Measurements from ENCODE around the gene RICTOR. TPM values are rescaled to one million over a fixed set of nuclear protein-coding genes. Genes with fewer than 3 reads are reported as not detected.

RICTOR gene
- total RNA-seq, 2 donors from 2014 or later, result 27.6 to 31.8 TPM

DNA sequence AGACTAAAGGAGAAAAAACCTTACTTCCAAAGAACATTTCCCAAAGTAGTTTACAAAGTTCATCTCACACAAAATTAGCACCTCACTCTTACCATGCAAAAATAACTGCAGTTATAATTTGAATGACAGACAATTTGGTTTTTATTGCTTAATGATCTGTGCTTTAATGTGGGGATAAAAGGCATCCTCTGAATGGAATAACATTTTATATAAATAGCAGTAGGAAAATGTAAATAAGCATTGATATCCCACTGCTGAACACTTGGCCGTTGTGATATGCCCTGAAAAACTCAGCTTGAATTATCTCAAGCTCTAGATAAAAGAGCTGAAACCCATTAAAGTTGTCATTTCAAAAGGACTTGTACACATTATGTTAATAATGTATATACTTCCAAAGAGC lies 135.2 kb downstream of the RICTOR start:
- WGBS, 2 experiments (ENCODE audit: insufficient coverage in 1 of 2, insufficient read length in 1 of 2), result 82% methylated on average over 1 of the region's 1 CpG; no CpG with 5 or more reads in 1 of the 2 experiments
- no peak overlapping the region for H3K27ac Mint-ChIP-seq
- Histone ChIP-seq H3K36me3 (ENCODE audit: control insufficient read depth, insufficient read depth, low read length) (peaks cover 22% of the 10 kb centered on the region), H3K27ac (ENCODE audit: low read depth, low read length) (no peak overlapping the region), H3K4me1 (ENCODE audit: control insufficient read depth, insufficient read depth, low read length) (no peaks in the 10 kb centered on the region), H3K27me3 (ENCODE audit: control insufficient read depth, insufficient read depth, low read length, poor library complexity, severe bottlenecking) (no peaks in the 10 kb centered on the region), H3K9ac (ENCODE audit: extremely low read depth, low read length, poor library complexity, severe bottlenecking) (no peak overlapping the region), H3K4me3 (ENCODE audit: low read length) (peak overlapping the region; percentile 46), H3K9me3 (ENCODE audit: control insufficient read depth, low read length) (no peaks in the 10 kb centered on the region)
- no peak overlapping the region for H3K4me3 Mint-ChIP-seq
- no peak for DNase-seq
- TF ChIP-seq, protein P1, sequence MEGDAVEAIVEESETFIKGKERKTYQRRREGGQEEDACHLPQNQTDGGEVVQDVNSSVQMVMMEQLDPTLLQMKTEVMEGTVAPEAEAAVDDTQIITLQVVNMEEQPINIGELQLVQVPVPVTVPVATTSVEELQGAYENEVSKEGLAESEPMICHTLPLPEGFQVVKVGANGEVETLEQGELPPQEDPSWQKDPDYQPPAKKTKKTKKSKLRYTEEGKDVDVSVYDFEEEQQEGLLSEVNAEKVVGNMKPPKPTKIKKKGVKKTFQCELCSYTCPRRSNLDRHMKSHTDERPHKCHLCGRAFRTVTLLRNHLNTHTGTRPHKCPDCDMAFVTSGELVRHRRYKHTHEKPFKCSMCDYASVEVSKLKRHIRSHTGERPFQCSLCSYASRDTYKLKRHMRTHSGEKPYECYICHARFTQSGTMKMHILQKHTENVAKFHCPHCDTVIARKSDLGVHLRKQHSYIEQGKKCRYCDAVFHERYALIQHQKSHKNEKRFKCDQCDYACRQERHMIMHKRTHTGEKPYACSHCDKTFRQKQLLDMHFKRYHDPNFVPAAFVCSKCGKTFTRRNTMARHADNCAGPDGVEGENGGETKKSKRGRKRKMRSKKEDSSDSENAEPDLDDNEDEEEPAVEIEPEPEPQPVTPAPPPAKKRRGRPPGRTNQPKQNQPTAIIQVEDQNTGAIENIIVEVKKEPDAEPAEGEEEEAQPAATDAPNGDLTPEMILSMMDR (conservative IDR thresholded peaks at IDR 0.05), result no peak
- H3K27me3 Mint-ChIP-seq (ENCODE audit: insufficient read depth), result no peaks in the 10 kb centered on the region
- H3K9me3 Mint-ChIP-seq, result no peaks in the 10 kb centered on the region
- peaks cover 12% of the 10 kb centered on the region for H3K36me3 Mint-ChIP-seq (ENCODE audit: low read depth)
- H3K4me1 Mint-ChIP-seq, result peaks cover 8% of the 10 kb centered on the region

GRCh38 chr5:38938424-38938823 lies 135.8 kb downstream of the RICTOR start:
- H3K4me3 ChIP-seq (ENCODE audit: low read length), result peak overlapping the region; percentile 46
- H3K36me3 ChIP-seq (ENCODE audit: control insufficient read depth, insufficient read depth, low read length), result peaks cover 22% of the 10 kb centered on the region
- no peak overlapping the region for H3K9ac ChIP-seq (ENCODE audit: extremely low read depth, low read length, poor library complexity, severe bottlenecking)
- TF ChIP-seq, protein P1 (conservative IDR thresholded peaks at IDR 0.05), result no peak
- no peak overlapping the region for H3K4me3 Mint-ChIP-seq
- peaks cover 12% of the 10 kb centered on the region for H3K36me3 Mint-ChIP-seq (ENCODE audit: low read depth)
- WGBS, 2 experiments (ENCODE audit: insufficient coverage in 1 of 2, insufficient read length in 1 of 2), result 100% methylated on average over 1 of the region's 1 CpG; no CpG with 5 or more reads in 1 of the 2 experiments
- no peaks in the 10 kb centered on the region for H3K27me3 ChIP-seq (ENCODE audit: control insufficient read depth, insufficient read depth, low read length, poor library complexity, severe bottlenecking)
- no peak overlapping the region for H3K27ac ChIP-seq (ENCODE audit: low read depth, low read length)
- no peaks in the 10 kb centered on the region for H3K9me3 ChIP-seq (ENCODE audit: control insufficient read depth, low read length)
- peaks cover 8% of the 10 kb centered on the region for H3K4me1 Mint-ChIP-seq
- DNase-seq, result no peak
- H3K27me3 Mint-ChIP-seq (ENCODE audit: insufficient read depth), result no peaks in the 10 kb centered on the region
- H3K9me3 Mint-ChIP-seq, result no peaks in the 10 kb centered on the region
- H3K4me1 ChIP-seq (ENCODE audit: control insufficient read depth, insufficient read depth, low read length), result no peaks in the 10 kb centered on the region
- H3K27ac Mint-ChIP-seq, result no peak overlapping the region

DNA sequence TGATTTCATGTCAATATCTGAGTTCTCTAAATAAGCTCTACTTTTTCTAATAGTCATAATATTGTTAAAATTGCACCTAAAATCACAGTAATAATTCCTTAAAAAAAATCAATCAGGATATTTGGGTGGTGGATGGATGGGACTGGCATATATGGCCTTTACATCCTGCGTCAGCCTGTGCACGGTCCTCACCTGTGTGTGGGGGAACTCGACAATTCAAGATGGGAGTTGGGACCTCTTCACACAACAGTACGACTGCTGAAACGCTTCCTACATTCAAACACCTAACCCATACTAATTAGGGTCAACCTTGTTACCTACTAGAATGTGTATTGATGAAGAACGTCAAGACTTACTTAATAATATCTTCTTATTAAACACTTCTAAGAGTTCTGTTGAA lies 137.9 kb downstream of the RICTOR start:
- TF ChIP-seq, protein P1 (conservative IDR thresholded peaks at IDR 0.05), result no peak
- H3K4me1 ChIP-seq (ENCODE audit: control insufficient read depth, insufficient read depth, low read length), result no peaks in the 10 kb centered on the region
- Mint-ChIP-seq H3K4me1 (peaks cover 8% of the 10 kb centered on the region), H3K9me3 (no peaks in the 10 kb centered on the region), H3K4me3 (no peak overlapping the region), H3K27me3 (ENCODE audit: insufficient read depth) (no peaks in the 10 kb centered on the region), H3K36me3 (ENCODE audit: low read depth) (peaks cover 4% of the 10 kb centered on the region), H3K27ac (no peak overlapping the region)
- no peak for DNase-seq
- no peak overlapping the region for H3K4me3 ChIP-seq (ENCODE audit: low read length)
- H3K27ac ChIP-seq (ENCODE audit: low read depth, low read length), result no peak overlapping the region
- 89 to 100% methylated on average over 1 to 6 of the region's 6 CpGs for WGBS, 2 experiments (ENCODE audit: insufficient coverage in 1 of 2, insufficient read length in 1 of 2)
- H3K9me3 ChIP-seq (ENCODE audit: control insufficient read depth, low read length), result no peaks in the 10 kb centered on the region
- H3K27me3 ChIP-seq (ENCODE audit: control insufficient read depth, insufficient read depth, low read length, poor library complexity, severe bottlenecking), result no peaks in the 10 kb centered on the region
- H3K9ac ChIP-seq (ENCODE audit: extremely low read depth, low read length, poor library complexity, severe bottlenecking), result no peak overlapping the region
- peaks cover 4% of the 10 kb centered on the region for H3K36me3 ChIP-seq (ENCODE audit: control insufficient read depth, insufficient read depth, low read length)

All from endodermal cell (in vitro differentiated cells).